Suprapubic skin (tissue), 3 donors: Measurements from ENCODE around the gene MFAP1.

Experiments
- CTCF ChIP-seq, 2 donors: fragments of 200-600 bp in 1 of 2; fragments of 450-650 bp in 1 of 2; sonication (generic) in 1 of 2; IDR thresholded peaks; one replicate each; pipeline ENCODE4 v1.5.1; 2016 to 2019; ENCODE audit warnings: antibody characterized with exemption in 2 of 2, mild to moderate bottlenecking in 1 of 2, moderate library complexity in 1 of 2
- POLR2A ChIP-seq, 2 donors: fragments of 450-650 bp; IDR thresholded peaks; one replicate each; pipeline ENCODE4 v1.6.1; 2017; ENCODE audit warnings: antibody characterized with exemption in 2 of 2, mild to moderate bottlenecking in 2 of 2, moderate library complexity in 2 of 2

- no peak for TF ChIP-seq CTCF (IDR thresholded peaks at IDR 0.05)
- TF ChIP-seq POLR2A (IDR thresholded peaks at IDR 0.05): no peak
Measured at GRCh38 chr15:43763819-43764446, 60.6 kb downstream of the MFAP1 start.
